Gastroesophageal sphincter (tissue), 4 donors: ENCODE data around the gene NAP1L4. TPM values are rescaled to one million over a fixed set of nuclear protein-coding genes. Genes with fewer than 3 reads are reported as not detected.

Experiments
- ATAC-seq: fragments of 150-250 bp; one replicate; pipeline ENCODE4 v1.9.1; 2016; ENCODE audit warnings: mild to moderate bottlenecking, moderate library complexity
- H3K27ac ChIP-seq, 4 donors: fragments of 200-600 bp; sonication (generic) in 3 of 4; 1 replicate in 3 of 4; 2 replicates in 1 of 4; pipeline ENCODE4 v1.5.1; 2016 to 2019
- H3K27me3 ChIP-seq: fragments of 200-600 bp; sonication (generic); one replicate; pipeline ENCODE4 v1.5.1; 2019
- H3K36me3 ChIP-seq, 2 donors: fragments of 200-600 bp; sonication (generic); one replicate each; pipeline ENCODE4 v1.5.1; 2019; ENCODE audit warnings: control low read depth in 1 of 2
- H3K4me1 ChIP-seq, 3 donors: fragments of 200-600 bp; sonication (generic); 1 replicate in 2 of 3; 2 replicates in 1 of 3; pipeline ENCODE4 v1.5.1; 2016 to 2019; ENCODE audit warnings: control low read depth in 2 of 3
- H3K4me3 ChIP-seq, 2 donors: fragments of 200-600 bp; sonication (generic); one replicate each; pipeline ENCODE4 v1.5.1; 2019; ENCODE audit warnings: mild to moderate bottlenecking in 1 of 2, moderate library complexity in 1 of 2
- H3K9me3 ChIP-seq, 3 donors: fragments of 200-600 bp; sonication (generic); one replicate each; pipeline ENCODE4 v1.5.1; 2017 to 2019; ENCODE audit warnings: control low read depth in 2 of 3
- EP300 ChIP-seq: sonication (generic); formaldehyde crosslinking; IDR thresholded peaks from one replicate; pipeline ENCODE4 v1.6.1; 2017; ENCODE audit warnings: antibody characterized with exemption, mild to moderate bottlenecking
- POLR2A ChIP-seq, 2 donors: fragments of 450-650 bp; IDR thresholded peaks; one replicate each; pipeline ENCODE4 v1.6.1; 2017; ENCODE audit warnings: antibody characterized with exemption in 2 of 2, mild to moderate bottlenecking in 2 of 2, moderate library complexity in 1 of 2
- POLR2AphosphoS5 ChIP-seq: sonication (generic); formaldehyde crosslinking; IDR thresholded peaks from one replicate; pipeline ENCODE4 v1.6.1; 2017; ENCODE audit warnings: antibody characterized with exemption
- WGBS, 2 donors: methylation state at CpG; one replicate each; pipeline ENCODE4 v1.1.5; 2018; ENCODE audit warnings: low coverage in 1 of 2; 5-methylcytosine and 5-hydroxymethylcytosine counted together
- total RNA-seq, 4 donors: library from RNA; depleted of rRNA; stranded (reverse); fragments of >200 nt; gene quantifications; one replicate each; pipeline ENCODE4 v1.1.0, GENCODE V29; 2016
- TF ChIP-seq, protein P1 (sequence below), 4 experiments: fragments of 200-600 bp in 2 of 4; fragments of 450-650 bp in 2 of 4; sonication (generic) in 1 of 4; IDR thresholded peaks; one replicate each; pipeline ENCODE4 v1.5.1; 2017 to 2019; ENCODE audit warnings: antibody characterized with exemption in 4 of 4, mild to moderate bottlenecking in 2 of 4, moderate library complexity in 2 of 4

NAP1L4 gene
- total RNA-seq, 4 donors from 2014 or later, result 107 to 175 (median 137) TPM

DNA sequence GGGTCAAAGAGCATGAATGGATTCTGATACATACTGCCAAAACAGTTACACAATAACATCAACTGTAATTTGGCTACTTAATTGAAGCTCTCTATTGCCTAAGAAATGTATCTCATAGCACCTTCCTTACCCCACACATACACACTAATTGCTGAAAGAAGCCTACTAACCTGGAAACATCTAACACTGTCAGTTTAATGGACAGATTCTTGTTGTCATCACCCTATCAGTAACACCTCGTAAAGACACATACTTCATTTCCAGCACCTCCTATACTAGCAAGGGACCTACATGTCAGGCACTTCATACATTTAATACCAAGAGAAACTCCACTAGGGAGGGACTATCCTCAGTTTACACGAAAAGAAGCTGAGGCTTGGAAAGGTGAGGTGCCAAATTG is 9.9 kb downstream of the NAP1L4 start:
- no peak for ATAC-seq
- 55 to 57% methylated on average over 2 of the region's 2 CpGs for WGBS, 2 donors
- H3K9me3 ChIP-seq, result no peaks in the 10 kb centered on the region
- H3K27me3 ChIP-seq, result no peaks in the 10 kb centered on the region
- peaks cover 0 to 55% (median 8%) of the 10 kb centered on the region in 3 donors for H3K4me1 ChIP-seq
- peaks cover 0 to 23% of the 10 kb centered on the region in 2 donors for H3K36me3 ChIP-seq
- TF ChIP-seq POLR2A (IDR thresholded peaks at IDR 0.05) (no peak), POLR2AphosphoS5 (no peak), EP300 (no peak)
- TF ChIP-seq, protein P1, sequence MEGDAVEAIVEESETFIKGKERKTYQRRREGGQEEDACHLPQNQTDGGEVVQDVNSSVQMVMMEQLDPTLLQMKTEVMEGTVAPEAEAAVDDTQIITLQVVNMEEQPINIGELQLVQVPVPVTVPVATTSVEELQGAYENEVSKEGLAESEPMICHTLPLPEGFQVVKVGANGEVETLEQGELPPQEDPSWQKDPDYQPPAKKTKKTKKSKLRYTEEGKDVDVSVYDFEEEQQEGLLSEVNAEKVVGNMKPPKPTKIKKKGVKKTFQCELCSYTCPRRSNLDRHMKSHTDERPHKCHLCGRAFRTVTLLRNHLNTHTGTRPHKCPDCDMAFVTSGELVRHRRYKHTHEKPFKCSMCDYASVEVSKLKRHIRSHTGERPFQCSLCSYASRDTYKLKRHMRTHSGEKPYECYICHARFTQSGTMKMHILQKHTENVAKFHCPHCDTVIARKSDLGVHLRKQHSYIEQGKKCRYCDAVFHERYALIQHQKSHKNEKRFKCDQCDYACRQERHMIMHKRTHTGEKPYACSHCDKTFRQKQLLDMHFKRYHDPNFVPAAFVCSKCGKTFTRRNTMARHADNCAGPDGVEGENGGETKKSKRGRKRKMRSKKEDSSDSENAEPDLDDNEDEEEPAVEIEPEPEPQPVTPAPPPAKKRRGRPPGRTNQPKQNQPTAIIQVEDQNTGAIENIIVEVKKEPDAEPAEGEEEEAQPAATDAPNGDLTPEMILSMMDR (IDR thresholded peaks at IDR 0.05), result no peak
- no peak overlapping the region for H3K4me3 ChIP-seq
- H3K27ac ChIP-seq, result no peak overlapping the region

DNA sequence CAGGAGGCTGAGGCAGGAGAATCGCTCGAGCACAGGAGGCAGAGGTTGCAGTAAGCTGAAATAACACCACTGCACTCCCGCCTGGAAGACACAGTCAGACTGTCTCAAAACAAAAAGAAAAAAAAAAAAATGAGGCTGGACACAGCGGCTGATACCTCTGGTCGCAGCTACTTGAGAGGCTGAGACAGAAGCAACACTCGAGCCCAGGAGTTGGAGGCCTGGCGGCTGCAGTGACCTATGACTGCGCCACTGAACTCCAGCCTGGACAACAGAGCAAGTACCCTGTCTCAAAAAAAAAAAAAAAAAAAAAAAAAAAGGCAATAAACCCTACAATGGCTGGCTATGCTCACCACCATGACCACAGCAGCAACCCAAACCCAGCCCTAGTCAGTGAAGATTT is 11.0 kb downstream of the NAP1L4 start:
- Histone ChIP-seq H3K36me3 (peaks cover 0 to 34% of the 10 kb centered on the region in 2 donors), H3K27me3 (no peaks in the 10 kb centered on the region), H3K27ac (no peak overlapping the region), H3K4me1 (peaks cover 0 to 44% (median 8%) of the 10 kb centered on the region in 3 donors), H3K4me3 (no peak overlapping the region), H3K9me3 (no peaks in the 10 kb centered on the region)
- WGBS, 2 donors, result 93% methylated on average over 2 of the region's 8 CpGs; no CpG with 5 or more reads in 1 of the 2 donors
- TF ChIP-seq POLR2A (IDR thresholded peaks at IDR 0.05) (no peak), EP300 (no peak), POLR2AphosphoS5 (no peak)
- TF ChIP-seq, protein P1 (IDR thresholded peaks at IDR 0.05), result no peak
- ATAC-seq, result no peak

DNA sequence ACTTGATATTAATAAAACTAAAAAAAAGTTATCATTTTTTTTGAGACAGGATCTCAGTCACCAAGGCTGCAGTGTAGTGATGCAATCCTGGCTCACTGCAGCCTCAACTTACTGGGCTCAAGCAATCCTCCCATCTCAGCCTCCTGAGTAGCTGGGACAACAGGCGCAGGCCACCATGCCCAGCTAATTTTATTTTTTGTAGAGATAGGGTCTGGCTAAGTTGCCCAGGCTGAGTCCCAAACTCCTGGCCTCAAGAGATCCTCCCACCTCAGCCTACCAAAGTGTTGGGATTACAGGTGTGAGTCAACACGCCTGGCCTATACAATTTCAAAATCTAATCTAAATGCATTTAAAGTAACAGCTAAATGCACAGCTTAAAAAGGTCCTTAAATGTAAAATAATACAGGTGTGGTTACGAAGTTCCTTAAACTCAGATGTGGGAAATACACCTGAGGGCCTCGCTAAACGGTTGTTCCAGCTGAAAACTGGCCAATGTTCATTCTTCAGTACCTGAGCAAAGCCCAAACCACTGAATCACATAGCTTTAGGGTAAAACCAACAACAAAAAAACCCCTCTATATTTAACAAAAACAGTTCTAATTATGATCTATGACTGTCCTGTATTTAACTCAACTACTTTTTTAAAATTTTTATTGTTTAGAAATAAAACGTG is 11.8 kb downstream of the NAP1L4 start:
- Histone ChIP-seq H3K36me3 (peaks cover 0 to 43% of the 10 kb centered on the region in 2 donors), H3K4me1 (peaks cover 0 to 38% (median 8%) of the 10 kb centered on the region in 3 donors), H3K27ac (no peak overlapping the region), H3K27me3 (no peaks in the 10 kb centered on the region), H3K4me3 (no peak overlapping the region), H3K9me3 (no peaks in the 10 kb centered on the region)
- ATAC-seq, result no peak
- no peak for TF ChIP-seq POLR2A (IDR thresholded peaks at IDR 0.05)
- TF ChIP-seq, protein P1 (IDR thresholded peaks at IDR 0.05), result no peak
- no peak for TF ChIP-seq EP300
- no peak for TF ChIP-seq POLR2AphosphoS5
- WGBS, 2 donors, result 69 to 77% methylated on average over 6 of the region's 6 CpGs

DNA sequence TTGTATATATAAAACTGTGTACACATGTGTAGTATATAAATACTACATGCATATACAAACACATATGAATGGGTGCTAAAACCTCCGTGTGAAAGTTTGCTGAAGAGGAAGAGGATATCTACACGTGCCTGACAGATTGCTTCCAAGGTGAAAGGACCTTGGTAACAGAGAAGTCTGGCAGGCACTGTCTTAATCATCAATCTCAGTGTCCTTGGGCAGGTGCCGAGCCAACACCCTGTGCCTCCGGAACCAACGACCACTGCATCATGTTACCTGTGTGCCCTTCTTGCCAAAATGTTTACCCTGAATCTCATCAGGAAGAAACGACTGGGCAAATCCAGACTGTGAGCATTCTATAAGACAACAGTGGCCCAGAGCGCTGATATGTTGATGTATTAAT is 15.0 kb downstream of the NAP1L4 start:
- no peak overlapping the region for H3K27ac ChIP-seq
- ATAC-seq, result no peak
- 64 to 70% methylated on average over 6 to 7 of the region's 7 CpGs for WGBS, 2 donors
- TF ChIP-seq, protein P1 (IDR thresholded peaks at IDR 0.05), result no peak
- TF ChIP-seq POLR2AphosphoS5 (no peak), POLR2A (IDR thresholded peaks at IDR 0.05) (no peak), EP300 (no peak)
- no peaks in the 10 kb centered on the region for H3K27me3 ChIP-seq
- H3K4me3 ChIP-seq, result no peak overlapping the region
- H3K36me3 ChIP-seq, result peaks cover 4 to 74% of the 10 kb centered on the region in 2 donors
- H3K9me3 ChIP-seq, result no peaks in the 10 kb centered on the region
- H3K4me1 ChIP-seq, result peaks cover 0 to 10% (median 4%) of the 10 kb centered on the region in 3 donors
